Neural progenitor cell (in vitro differentiated cells): ENCODE results near the gene LDLRAD4.

ENCODE experiments used
- CTCF ChIP-seq: fragments of 200-600 bp; sonication (generic); IDR thresholded peaks from 2 replicates; pipeline ENCODE4 v1.5.1; 2017; ENCODE audit warnings: antibody characterized with exemption, mild to moderate bottlenecking
- EZH2 ChIP-seq: fragments of 200-600 bp; sonication (generic); IDR thresholded peaks from 2 replicates; pipeline ENCODE4 v1.6.1; 2017; ENCODE audit warnings: antibody characterized with exemption, mild to moderate bottlenecking, moderate library complexity
- EZH2phosphoT487 ChIP-seq: fragments of 200-600 bp; sonication (generic); IDR thresholded peaks from 2 replicates; pipeline ENCODE4 v1.6.1; 2017; ENCODE audit warnings: antibody characterized with exemption

GRCh38 chr18:13465124-13465446 lies 246.5 kb downstream of the LDLRAD4 start:
- TF ChIP-seq CTCF: no peak
- no peak for TF ChIP-seq EZH2
- TF ChIP-seq EZH2phosphoT487: no peak
